Stimulated activated CD4-positive, alpha-beta T cell treated with anti-CD3 and anti-CD28 coated beads, Interleukin-1b, Interleukin-23, amount 100 ng/mL, for 4 hours (primary cell): ENCODE measurements around the gene COL26A1.
"Not testable (repeated sequence)": the region's sequence is repeated elsewhere in the genome, so short reads cannot be mapped to it uniquely, and the experiment has no call there.

Source experiments
- DNase-seq, 2 donors: peaks; one replicate each; pipeline ENCODE4 v3.0.0-alpha.2; 2020; ENCODE audit warnings: low read depth in 2 of 2

COL26A1 gene

GRCh38 chr7:101494602-101495329, 132.1 kb downstream of the COL26A1 start:
- DNase-seq, result no peak

- no peak for DNase-seq
These were observed 133.3 kb downstream of the COL26A1 start for GRCh38 chr7:101496017-101496416.

GRCh38 chr7:101501351-101501750, 138.7 kb downstream of the COL26A1 start:
- no peak for DNase-seq

DNA sequence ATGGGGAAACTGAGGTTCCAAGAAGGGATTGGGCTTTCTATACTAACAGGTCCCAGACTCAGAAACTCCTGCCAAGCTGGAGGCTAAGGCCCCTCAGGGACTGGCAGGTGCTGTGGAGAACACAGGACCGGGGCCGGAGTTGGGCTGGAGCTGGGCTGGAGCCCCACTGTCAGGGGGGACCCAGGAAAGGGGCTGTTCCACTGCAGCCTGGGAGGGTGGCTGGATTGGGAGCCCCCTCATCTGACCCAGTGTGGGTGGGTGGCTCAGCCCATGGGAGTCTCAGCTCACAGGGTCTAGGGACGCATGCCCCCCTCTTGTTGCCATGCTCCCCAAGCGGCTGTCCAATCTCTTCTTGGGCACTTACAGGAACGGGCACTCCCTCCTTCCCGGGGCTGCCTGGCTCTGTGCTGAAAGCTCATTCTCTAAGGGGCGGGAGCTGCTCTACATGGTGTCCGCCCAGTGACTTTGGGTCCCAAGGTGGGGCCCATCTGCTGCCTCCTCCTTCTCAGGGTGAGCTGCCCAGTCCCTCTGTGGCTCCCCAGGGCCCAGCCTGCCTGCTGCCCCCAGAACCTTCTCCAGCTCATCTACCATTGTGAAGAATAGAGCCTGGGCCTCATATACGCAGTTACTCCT, 139.9 kb downstream of the COL26A1 start:
- DNase-seq, result no peak

DNA sequence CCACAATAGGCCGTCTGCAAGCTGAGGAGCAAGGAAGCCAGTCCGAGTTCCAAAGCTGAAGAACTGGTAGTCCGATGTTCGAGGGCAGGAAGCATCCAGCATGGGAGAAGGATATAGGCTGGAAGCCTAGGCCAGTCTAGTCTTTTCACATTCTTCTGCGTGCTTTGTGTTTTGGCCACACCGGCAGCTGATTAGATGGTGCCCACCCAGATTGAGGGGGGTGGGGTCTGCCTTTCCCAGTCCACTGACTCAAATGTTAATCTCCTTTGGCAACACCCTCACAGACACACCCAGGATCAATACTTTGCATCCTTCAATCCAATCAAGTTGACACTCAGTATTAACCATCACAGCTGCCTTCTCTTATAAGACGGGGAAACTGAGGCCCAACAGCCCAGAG, 142.8 kb downstream of the COL26A1 start:
- DNase-seq, result not testable (repeated sequence)

DNA sequence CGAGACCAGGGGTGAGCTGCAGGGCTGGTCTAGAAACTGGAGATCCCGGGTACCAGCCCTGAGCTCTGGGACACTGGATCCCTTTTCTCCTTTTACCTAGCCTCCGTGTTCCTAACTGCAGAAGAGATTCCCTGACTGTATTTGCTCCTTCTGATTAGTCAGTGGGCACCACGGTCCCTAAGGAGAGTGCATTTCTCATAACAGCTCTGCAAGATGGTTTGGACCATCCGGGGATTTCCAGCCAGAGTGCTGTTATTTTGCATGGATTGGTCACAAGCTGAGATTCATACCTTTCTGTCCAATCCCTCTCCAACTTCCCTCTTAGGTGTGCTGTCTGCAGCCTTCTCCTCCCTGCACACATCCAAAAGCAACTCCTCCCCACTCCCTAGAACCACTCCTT, 143.9 kb downstream of the COL26A1 start:
- no peak for DNase-seq

DNA sequence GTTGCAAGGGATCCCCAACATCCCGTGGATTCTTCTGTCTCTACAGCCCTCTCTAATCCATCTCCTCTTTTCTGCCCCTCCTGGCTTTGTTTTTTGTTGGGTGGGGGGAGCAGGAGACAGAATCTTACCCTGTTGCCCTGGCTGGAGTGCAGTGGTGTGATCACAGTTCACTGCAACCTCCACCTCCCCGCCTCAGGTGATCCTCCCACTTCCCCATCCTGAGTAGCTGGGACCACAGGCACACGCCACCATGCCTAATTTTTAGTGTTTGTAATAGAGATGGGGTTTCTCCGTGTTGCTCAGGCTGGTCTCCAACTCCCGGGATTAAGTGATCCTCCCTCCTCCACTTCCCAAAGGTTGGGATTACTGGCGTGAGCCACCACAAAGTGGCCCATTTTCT, 144.7 kb downstream of the COL26A1 start:
- no peak for DNase-seq

DNA sequence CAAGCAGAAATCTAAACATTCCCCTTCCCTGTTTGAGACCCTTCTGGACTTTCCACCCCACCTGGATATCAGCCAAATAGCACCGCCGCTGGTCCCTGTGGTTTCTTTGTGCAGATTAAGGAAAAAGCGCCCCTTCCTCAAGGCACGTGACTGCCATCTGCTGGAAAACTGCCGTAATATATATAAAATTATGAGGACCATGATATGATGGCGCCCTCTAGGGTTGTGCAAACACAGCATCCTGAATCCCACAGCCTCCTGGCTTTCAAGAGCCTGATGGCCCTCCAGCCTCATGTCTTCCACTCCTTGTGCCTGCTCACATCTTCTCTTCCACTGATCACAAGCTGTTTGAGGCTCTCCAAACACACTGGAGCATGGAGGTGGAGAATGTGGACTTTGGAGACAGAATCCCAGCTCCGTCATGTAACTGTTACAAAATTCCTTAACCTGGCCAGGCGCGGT, 145.1 kb downstream of the COL26A1 start:
- peak; percentile 1 to 7 for DNase-seq

DNA sequence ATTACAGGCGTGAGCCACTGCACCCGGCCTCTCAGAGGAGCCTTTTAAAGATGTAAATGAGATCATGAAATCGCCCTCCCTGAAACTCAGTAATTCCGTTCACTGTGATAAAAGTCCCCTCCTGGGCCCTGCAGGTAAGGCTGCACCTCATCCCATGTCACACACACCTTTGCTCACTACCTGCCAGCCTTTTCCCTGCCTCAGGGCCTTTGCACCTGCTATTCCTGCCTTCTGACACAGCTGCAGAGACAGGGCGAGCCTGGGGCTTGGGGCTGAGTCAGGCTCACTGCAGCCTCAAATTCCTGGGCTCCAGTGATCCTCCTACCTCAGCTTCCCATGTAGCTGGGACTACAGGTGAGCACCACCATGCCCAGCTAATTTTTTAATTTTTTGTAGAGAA, 147.6 kb downstream of the COL26A1 start:
- no peak for DNase-seq

GRCh38 chr7:101511965-101512364, 149.3 kb downstream of the COL26A1 start:
- DNase-seq, result no peak

GRCh38 chr7:101516851-101517250, 154.2 kb downstream of the COL26A1 start:
- no peak for DNase-seq

DNA sequence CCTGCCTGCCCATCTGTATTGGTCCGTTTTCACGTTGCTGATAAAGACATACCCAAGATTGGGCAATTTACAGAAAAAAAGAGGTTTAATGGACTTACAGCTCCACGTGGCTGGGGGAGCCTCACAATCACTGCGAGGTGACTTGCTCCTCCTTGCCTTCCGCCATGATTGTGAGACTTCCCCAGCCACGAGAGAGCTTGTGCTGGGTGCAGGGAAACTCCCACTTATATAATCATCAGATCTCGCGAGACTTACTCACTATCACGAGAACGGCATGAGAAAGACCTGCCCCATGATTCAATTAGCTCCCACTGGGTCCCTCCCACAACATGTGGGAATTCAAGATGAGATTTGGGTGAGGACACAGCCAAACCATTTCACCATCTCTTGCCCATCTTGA, 154.6 kb downstream of the COL26A1 start:
- DNase-seq, result no peak

DNA sequence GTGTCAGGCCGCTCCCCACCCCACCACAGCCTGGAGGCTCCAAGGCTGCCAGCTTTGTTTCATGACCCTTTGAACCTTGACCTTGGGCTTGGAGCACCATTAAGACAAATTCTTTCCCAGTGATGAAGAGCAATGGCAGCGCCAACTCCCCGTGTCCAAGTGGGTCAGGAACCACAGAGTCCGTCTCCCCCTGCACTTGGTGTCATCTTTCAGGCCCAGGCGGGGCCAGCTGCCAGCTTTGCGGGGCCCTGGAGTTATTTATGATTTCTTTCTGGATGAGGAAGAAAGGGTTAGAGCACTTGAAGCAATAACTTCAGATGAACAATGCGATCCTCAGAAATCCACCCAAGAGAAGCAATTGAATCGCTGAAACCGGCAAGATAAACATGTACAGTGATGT, 155.7 kb downstream of the COL26A1 start:
- DNase-seq, result no peak

- no peak for DNase-seq
These were observed 156.8 kb downstream of the COL26A1 start for GRCh38 chr7:101519324-101520023.

DNA sequence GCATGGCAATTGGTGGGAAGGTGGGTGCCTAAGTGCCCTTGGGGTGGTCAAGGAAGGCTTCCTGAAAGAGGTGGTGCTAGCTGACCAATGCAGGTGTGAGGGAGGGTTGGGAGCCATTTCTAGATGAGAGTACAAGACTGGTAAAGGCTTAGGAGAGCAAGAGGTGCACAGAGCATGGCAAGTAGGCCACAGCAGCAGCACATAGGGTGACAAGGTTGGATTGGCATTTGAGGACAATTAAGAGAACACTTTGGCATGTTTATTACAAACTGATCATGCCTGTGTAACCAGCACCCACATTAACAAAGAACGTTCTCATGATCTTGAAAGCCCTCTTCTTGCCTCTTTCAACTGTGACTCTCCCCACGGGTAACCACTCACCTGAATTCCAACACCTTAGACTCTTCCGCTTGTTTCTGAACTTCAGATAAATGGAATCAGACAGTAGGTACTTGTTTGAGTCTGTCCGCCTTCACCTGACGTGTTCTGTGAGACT, 158.8 kb downstream of the COL26A1 start:
- DNase-seq, result no peak

- DNase-seq, result no peak
These were observed 159.3 kb downstream of the COL26A1 start for GRCh38 chr7:101522021-101522420.

GRCh38 chr7:101527844-101528667, 165.4 kb downstream of the COL26A1 start:
- no peak for DNase-seq

- DNase-seq, result no peak
These were observed 166.9 kb downstream of the COL26A1 start for GRCh38 chr7:101529560-101529959.

DNA sequence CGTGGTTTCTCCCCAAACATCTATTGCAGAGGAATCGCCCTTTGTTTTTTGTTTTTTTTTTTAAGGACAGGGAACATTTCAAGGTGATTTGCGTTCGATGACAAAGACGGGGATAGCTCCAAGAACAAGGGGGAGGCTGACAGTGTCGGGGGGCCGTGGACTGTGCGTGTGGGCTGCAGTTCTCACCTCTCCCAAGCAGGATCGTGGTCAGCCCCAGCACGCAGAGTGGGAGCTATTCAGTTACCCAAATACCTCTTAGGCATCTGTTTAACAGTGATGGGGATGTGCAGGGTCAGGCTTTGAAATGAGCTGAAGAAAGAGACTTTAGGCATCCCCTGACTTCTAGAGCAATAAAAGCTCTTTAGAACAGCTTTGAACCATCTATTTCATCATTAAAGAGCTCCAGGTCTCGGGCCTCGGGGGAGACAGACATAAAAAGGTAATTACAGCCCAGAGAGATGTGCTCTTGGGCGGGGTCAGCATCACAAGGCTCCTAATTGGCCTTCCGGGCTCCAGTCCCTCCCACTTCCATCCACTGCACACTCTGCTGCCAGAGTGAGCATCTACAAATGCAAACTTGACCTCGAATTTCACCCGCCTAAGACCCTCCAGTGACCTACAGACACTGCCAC, 169.2 kb downstream of the COL26A1 start:
- DNase-seq, result no peak

GRCh38 chr7:101532400-101533102, 169.9 kb downstream of the COL26A1 start:
- DNase-seq, result no peak

- DNase-seq, result no peak
These were observed 170.4 kb downstream of the COL26A1 start for GRCh38 chr7:101533103-101533465.
